Neural cell (in vitro differentiated cells): Measurements from ENCODE around the gene TMEM184A. TPM values are rescaled to one million over a fixed set of nuclear protein-coding genes. Genes with fewer than 3 reads are reported as not detected.

Experiments
- H2AFZ ChIP-seq: fragments of 200-600, 300-800 bp; sonication (generic), shearing (Covaris generic); 2 replicates; pipeline ENCODE4 v1.6.0; 2014; ENCODE audit warnings: low read depth, mild to moderate bottlenecking, antibody characterized with exemption, low read length, moderate library complexity
- H3F3A ChIP-seq: fragments of 200-600 bp; shearing (Covaris generic); 2 replicates; pipeline ENCODE4 v1.6.1; 2016; ENCODE audit warnings: mild to moderate bottlenecking, moderate library complexity, mixed read lengths, antibody characterized with exemption, low read length; ENCODE audit not compliant: insufficient read depth, poor library complexity, severe bottlenecking
- H3K27ac ChIP-seq: fragments of 200-600, 300-800 bp; sonication (generic), shearing (Covaris generic); 2 replicates; pipeline ENCODE4 v1.5.1; 2014; ENCODE audit warnings: mild to moderate bottlenecking, low read length, moderate library complexity
- H3K27me3 ChIP-seq: fragments of 300-800, 200-600 bp; sonication (generic), shearing (Covaris generic); 2 replicates; pipeline ENCODE4 v1.6.0; 2014; ENCODE audit warnings: mild to moderate bottlenecking, low read depth, low read length, moderate library complexity; ENCODE audit not compliant: insufficient read depth
- H3K36me3 ChIP-seq: fragments of 300-800, 200-600 bp; sonication (generic), shearing (Covaris generic); 2 replicates; pipeline ENCODE4 v1.5.1; 2014; ENCODE audit warnings: mild to moderate bottlenecking, antibody characterized with exemption, low read length, moderate library complexity; ENCODE audit not compliant: insufficient read depth
- H3K4me2 ChIP-seq: fragments of 300-800, 200-600 bp; sonication (generic), shearing (Covaris generic); 2 replicates; pipeline ENCODE4 v1.6.0; 2014; ENCODE audit warnings: mild to moderate bottlenecking, low read length
- H3K4me3 ChIP-seq: fragments of 300-800, 200-600 bp; sonication (generic), shearing (Covaris generic); 2 replicates; pipeline ENCODE4 v1.5.1; 2014; ENCODE audit warnings: mild to moderate bottlenecking, low read length, moderate library complexity
- H3K79me2 ChIP-seq: fragments of 200-600 bp; shearing (Covaris generic); replicated peaks from 2 replicates; pipeline ENCODE4 v1.6.0; 2014; ENCODE audit warnings: mild to moderate bottlenecking, low read length, moderate library complexity; ENCODE audit not compliant: insufficient read depth
- H3K9ac ChIP-seq: fragments of 300-800, 200-600 bp; sonication (generic), shearing (Covaris generic); 2 replicates; pipeline ENCODE4 v1.6.1; 2016; ENCODE audit warnings: mild to moderate bottlenecking, low read length, mixed read lengths
- H3K9me2 ChIP-seq: fragments of 200-600 bp; shearing (Covaris generic); 2 replicates; pipeline ENCODE4 v1.6.1; 2016; ENCODE audit warnings: mild to moderate bottlenecking, low read length, mixed read lengths; ENCODE audit not compliant: insufficient read depth
- H3K9me3 ChIP-seq: fragments of 200-600, 300-800 bp; sonication (generic), shearing (Covaris generic); 2 replicates; pipeline ENCODE4 v1.6.1; 2016; ENCODE audit warnings: mild to moderate bottlenecking, mixed run types, low read length, moderate library complexity, mixed read lengths
- H4K20me1 ChIP-seq: fragments of 200-600 bp; shearing (Covaris generic); 2 replicates; pipeline ENCODE4 v1.6.1; 2016; ENCODE audit warnings: mild to moderate bottlenecking, mixed run types; ENCODE audit not compliant: insufficient read depth
- CTCF ChIP-seq: fragments of 450-650 bp; IDR thresholded peaks from 2 replicates; pipeline ENCODE4 v1.5.1; 2014; ENCODE audit warnings: antibody characterized with exemption, mild to moderate bottlenecking, moderate library complexity; ENCODE audit not compliant: poor library complexity, severe bottlenecking
- EP300 ChIP-seq: fragments of 450-650 bp; conservative IDR thresholded peaks from 2 replicates; pipeline ENCODE4 v1.6.1; 2014; ENCODE audit warnings: antibody characterized with exemption, mild to moderate bottlenecking, moderate library complexity; ENCODE audit not compliant: poor library complexity, severe bottlenecking
- EZH2 ChIP-seq: fragments of 200-600, 300-800 bp; shearing (Covaris generic), sonication (generic); IDR thresholded peaks from 2 replicates; pipeline ENCODE4 v1.6.1; 2014; ENCODE audit warnings: antibody characterized with exemption, low read length, borderline replicate concordance, mild to moderate bottlenecking; ENCODE audit not compliant: insufficient read depth, poor library complexity, severe bottlenecking
- MXI1 ChIP-seq: fragments of 450-650 bp; conservative IDR thresholded peaks from 2 replicates; pipeline ENCODE4 v1.6.1; 2014; ENCODE audit warnings: antibody characterized with exemption, mild to moderate bottlenecking; ENCODE audit not compliant: poor library complexity, severe bottlenecking
- POLR2AphosphoS5 ChIP-seq: IDR thresholded peaks from 2 replicates; pipeline ENCODE4 v1.6.1; 2012
- RAD21 ChIP-seq: fragments of 450-650 bp; conservative IDR thresholded peaks from 2 replicates; pipeline ENCODE4 v1.6.1; 2014; ENCODE audit warnings: antibody characterized with exemption, mild to moderate bottlenecking, moderate library complexity
- REST ChIP-seq: IDR thresholded peaks from 2 replicates; pipeline ENCODE4 v1.6.1; 2012; ENCODE audit warnings: borderline replicate concordance
- SMC3 ChIP-seq: fragments of 450-650 bp; conservative IDR thresholded peaks from 2 replicates; pipeline ENCODE4 v1.6.1; 2014; ENCODE audit warnings: antibody characterized with exemption, mild to moderate bottlenecking, moderate library complexity; ENCODE audit not compliant: poor library complexity
- TAF1 ChIP-seq: IDR thresholded peaks from 2 replicates; pipeline ENCODE4 v1.6.1; 2012; ENCODE audit warnings: low read depth
- polyA plus RNA-seq: library from polyadenylated mRNA; depleted of rRNA; stranded (reverse); fragments of >200 nt; gene quantifications from 2 replicates; pipeline ENCODE4 v1.2.3, GENCODE V29; 2014

The TMEM184A gene
- polyA plus RNA-seq, 1 donor from 2014 or later = not detected

GRCh38 chr7:1595027-1595426, 39.0 kb upstream of the TMEM184A start:
- no peaks in the 10 kb centered on the region for H3K79me2 ChIP-seq
- TF ChIP-seq CTCF = no peak
- H3K27me3 ChIP-seq = no peaks in the 10 kb centered on the region
- H3K4me2 ChIP-seq = no peak overlapping the region
- no peaks in the 10 kb centered on the region for H3F3A ChIP-seq
- no peaks in the 10 kb centered on the region for H4K20me1 ChIP-seq
- no peak overlapping the region for H3K9ac ChIP-seq
- H3K4me3 ChIP-seq = no peak overlapping the region
- H3K27ac ChIP-seq = no peak overlapping the region
- H3K36me3 ChIP-seq = no peaks in the 10 kb centered on the region
- H3K9me3 ChIP-seq = no peaks in the 10 kb centered on the region
- no peak overlapping the region for H2AFZ ChIP-seq
- no peaks in the 10 kb centered on the region for H3K9me2 ChIP-seq

- no peaks in the 10 kb centered on the region for H3K79me2 ChIP-seq
- H3F3A ChIP-seq = no peaks in the 10 kb centered on the region
- TF ChIP-seq SMC3 (no peak), EP300 (no peak), RAD21 (no peak), MXI1 (no peak), EZH2 (no peak), TAF1 (no peak), POLR2AphosphoS5 (no peak), REST (no peak), CTCF (no peak)
- no peaks in the 10 kb centered on the region for H4K20me1 ChIP-seq
- no peaks in the 10 kb centered on the region for H3K27me3 ChIP-seq
- no peaks in the 10 kb centered on the region for H3K9me3 ChIP-seq
- H3K36me3 ChIP-seq = no peaks in the 10 kb centered on the region
- no peaks in the 10 kb centered on the region for H3K9me2 ChIP-seq
- no peak overlapping the region for H3K4me3 ChIP-seq
- no peak overlapping the region for H3K27ac ChIP-seq
- H2AFZ ChIP-seq = no peak overlapping the region
- H3K9ac ChIP-seq = no peak overlapping the region
- no peak overlapping the region for H3K4me2 ChIP-seq
These were observed 38.0 kb upstream of the TMEM184A start for GRCh38 chr7:1593904-1594421.
